Kidney (tissue), 14 donors: ENCODE results near the gene EFCAB6. TPM values are rescaled to one million over a fixed set of nuclear protein-coding genes. Genes with fewer than 3 reads are reported as not detected.

Experiments used
- DNase-seq, 5 donors: peaks; one replicate each; pipeline ENCODE4 v3.0.0-alpha.2; 2013 to 2020
- FAIRE-seq: peaks from 2 replicates; lab custom pipeline; 2012; peaks lifted over from hg19 to GRCh38; lab: Jason Lieb, UNC
- H3K27ac ChIP-seq, 2 donors: one replicate each; pipeline ENCODE4 v1.7.0; 2013; ENCODE audit warnings: low read depth in 2 of 2, low read length in 2 of 2, inconsistent platforms in 1 of 2
- H3K27me3 ChIP-seq: one replicate; pipeline ENCODE4 v1.7.1; 2013; ENCODE audit warnings: low read length, inconsistent platforms; ENCODE audit not compliant: control insufficient read depth, insufficient read depth
- H3K36me3 ChIP-seq, 3 donors: one replicate each; pipeline versions ENCODE4 v1.7.0 to v1.7.1; 2013; ENCODE audit warnings: low read length in 3 of 3, control low read depth in 1 of 3, inconsistent platforms in 1 of 3; ENCODE audit not compliant: insufficient read depth in 3 of 3, control insufficient read depth in 2 of 3
- H3K4me1 ChIP-seq, 3 donors: one replicate each; pipeline versions ENCODE4 v1.7.0 to v1.7.1; 2013; ENCODE audit warnings: low read length in 3 of 3, inconsistent platforms in 1 of 3, low read depth in 1 of 3; ENCODE audit not compliant: control insufficient read depth in 2 of 3, insufficient read depth in 2 of 3
- H3K4me3 ChIP-seq, 3 donors: one replicate each; pipeline versions ENCODE4 v1.7.0 to v1.8.1; 2013; ENCODE audit warnings: low read length in 3 of 3, control low read depth in 1 of 3, inconsistent platforms in 1 of 3
- H3K9ac ChIP-seq, 3 donors: one replicate each; pipeline versions ENCODE4 v1.7.0 to v1.7.1; 2013; ENCODE audit warnings: low read length in 3 of 3, control low read depth in 1 of 3, inconsistent platforms in 1 of 3
- H3K9me3 ChIP-seq, 3 donors: one replicate each; pipeline versions ENCODE4 v1.7.0 to v1.7.1; 2013; ENCODE audit warnings: low read length in 3 of 3, control low read depth in 1 of 3, inconsistent platforms in 1 of 3; ENCODE audit not compliant: control insufficient read depth in 2 of 3, insufficient read depth in 1 of 3
- CTCF ChIP-seq: IDR thresholded peaks from 3 replicates; pipeline ENCODE4 v1.5.1; 2012; ENCODE audit warnings: mild to moderate bottlenecking, moderate library complexity, borderline replicate concordance; ENCODE audit not compliant: insufficient read depth; ENCODE audit errors: extremely low read depth
- intact Hi-C: fragments of 100-400 bp; cut with DNase I; formaldehyde crosslinking; loops from one replicate; pipeline ENCODE4 v1.11.1; 2022
- polyA plus RNA-seq: library from polyadenylated mRNA; stranded (reverse); fragments of 350-450 nt; fragmentation: Illumina TruSeq; extraction: RNeasy Lipid Tissue Mini Kit (QIAGEN cat#74804); gene quantifications from one replicate; pipeline ENCODE4 v1.2.3, GENCODE V29; 2014; ENCODE audit warnings: low read depth, low replicate concordance; ENCODE audit not compliant: insufficient read depth
- total RNA-seq: library from RNA; stranded (reverse); fragmentation: NEBNext Ultra II Directional; extraction: Animal tissue kit (Norgen Biotek cat#: 25700); gene quantifications from one replicate; pipeline ENCODE4 v1.2.1, GENCODE V29; 2021
- donor health status: control.
- donor health status: control.
- donor health status: control.
- donor health status: control.
- donor health status: control.
- donor health status: DM: yes; HTN: yes; CAD: no.
- donor health status: Normal renal cell carcinoma (clear cell type).

EFCAB6 gene
- total and polyA plus RNA-seq, 2 donors from 2014 or later = 1.5 to 11.8 TPM

GRCh38 chr22:43533656-43534428 lies 278.3 kb downstream of the EFCAB6 start:
- Histone ChIP-seq H3K4me3 (no peak overlapping the region), H3K9ac (no peak overlapping the region), H3K36me3 (peaks cover 0 to 3% (median 0%) of the 10 kb centered on the region in 3 donors), H3K4me1 (no peaks in the 10 kb centered on the region), H3K9me3 (peaks cover 0 to 2% (median 0%) of the 10 kb centered on the region in 3 donors), H3K27ac (no peak overlapping the region), H3K27me3 (no peaks in the 10 kb centered on the region)
- peak in 1 of 5 donors; percentile 14 for DNase-seq
- intact Hi-C loops = no loop called here
- no peak for FAIRE-seq
- no peak for TF ChIP-seq CTCF

- Histone ChIP-seq H3K36me3 (peaks cover 0 to 3% (median 0%) of the 10 kb centered on the region in 3 donors), H3K27me3 (no peaks in the 10 kb centered on the region), H3K4me1 (no peaks in the 10 kb centered on the region), H3K9ac (no peak overlapping the region), H3K4me3 (no peak overlapping the region), H3K9me3 (peaks cover 0 to 2% (median 0%) of the 10 kb centered on the region in 3 donors), H3K27ac (no peak overlapping the region)
- FAIRE-seq (no peak), DNase-seq (peak in 1 of 5 donors; percentile 11)
- no peak for TF ChIP-seq CTCF
- intact Hi-C loops = no loop called here
These were observed 279.0 kb downstream of the EFCAB6 start for GRCh38 chr22:43533156-43533530.

GRCh38 chr22:43532301-43533155 lies 279.6 kb downstream of the EFCAB6 start:
- DNase-seq (peak in 2 of 5 donors; percentile 13 to 24), FAIRE-seq (no peak)
- intact Hi-C loops = no loop called here

More at GRCh38 chr22:43532301-43533155, 279.6 kb downstream of the EFCAB6 start:
- Histone ChIP-seq H3K4me3 (no peak overlapping the region), H3K9ac (no peak overlapping the region), H3K4me1 (no peaks in the 10 kb centered on the region), H3K36me3 (peaks cover 0 to 3% (median 0%) of the 10 kb centered on the region in 3 donors), H3K9me3 (peaks cover 0 to 2% (median 0%) of the 10 kb centered on the region in 3 donors), H3K27ac (no peak overlapping the region), H3K27me3 (no peaks in the 10 kb centered on the region)
- no peak for TF ChIP-seq CTCF
